Tibial nerve (tissue), 4 donors: ENCODE measurements around the gene EFCAB14. TPM values are rescaled to one million over a fixed set of nuclear protein-coding genes. Genes with fewer than 3 reads are reported as not detected.

Source experiments
- DNase-seq, 2 donors: peaks; one replicate each; pipeline ENCODE4 v3.0.0-alpha.2; 2019; ENCODE audit warnings: low spot score in 2 of 2
- H3K27ac ChIP-seq, 4 donors: fragments of 200-600 bp; sonication (generic) in 3 of 4; one replicate each; pipeline ENCODE4 v1.5.1; 2017 to 2019; ENCODE audit warnings: mild to moderate bottlenecking in 1 of 4
- H3K27me3 ChIP-seq, 2 donors: fragments of 200-600 bp; sonication (generic) in 1 of 2; one replicate each; pipeline versions ENCODE4 v1.5.1 to v1.6.0; 2017 to 2019
- H3K36me3 ChIP-seq, 3 donors: fragments of 200-600 bp; sonication (generic); one replicate each; pipeline ENCODE4 v1.5.1; 2018 to 2019
- H3K4me1 ChIP-seq, 4 donors: fragments of 200-600 bp; sonication (generic) in 3 of 4; one replicate each; pipeline ENCODE4 v1.5.1; 2017 to 2019
- H3K4me3 ChIP-seq, 4 donors: fragments of 200-600 bp; sonication (generic) in 3 of 4; one replicate each; pipeline ENCODE4 v1.5.1; 2017 to 2019; ENCODE audit warnings: mild to moderate bottlenecking in 1 of 4, moderate library complexity in 1 of 4
- H3K9me3 ChIP-seq, 4 donors: fragments of 200-600 bp; sonication (generic) in 3 of 4; one replicate each; pipeline ENCODE4 v1.5.1; 2017 to 2019
- CTCF ChIP-seq, 5 experiments: fragments of 200-600 bp in 3 of 5; fragments of 450-650 bp in 2 of 5; sonication (generic) in 3 of 5; IDR thresholded peaks; one replicate each; pipeline ENCODE4 v1.5.1; 2016 to 2019; ENCODE audit warnings: antibody characterized with exemption in 5 of 5, mild to moderate bottlenecking in 3 of 5, moderate library complexity in 2 of 5
- EP300 ChIP-seq, 2 donors: sonication (generic); formaldehyde crosslinking; IDR thresholded peaks; one replicate each; pipeline ENCODE4 v1.6.1; 2017; ENCODE audit warnings: antibody characterized with exemption in 2 of 2, mild to moderate bottlenecking in 1 of 2
- POLR2A ChIP-seq, 2 donors: fragments of 450-650 bp; IDR thresholded peaks; one replicate each; pipeline ENCODE4 v1.6.1; 2017; ENCODE audit warnings: antibody characterized with exemption in 2 of 2, mild to moderate bottlenecking in 2 of 2, moderate library complexity in 2 of 2
- WGBS, 2 donors: methylation state at CpG; one replicate each; pipeline ENCODE4 v1.1.5; 2018; 5-methylcytosine and 5-hydroxymethylcytosine counted together
- total RNA-seq, 4 donors: library from RNA; depleted of rRNA; stranded (reverse); fragments of >200 nt; gene quantifications; one replicate each; pipeline ENCODE4 v1.1.0, GENCODE V29; 2016

The EFCAB14 gene
- total RNA-seq = 100 to 1,000 TPM in 2 of 4 donors, 10 to 100 TPM in 2; 81.0 to 106 (median 97.0) TPM

- Histone ChIP-seq H3K36me3 (peaks cover 0 to 16% (median 0%) of the 10 kb centered on the region in 3 donors), H3K27ac (peak within 1 kb of the TSS; percentile 77 to 94 (median 92)), H3K4me1 (peaks cover 4 to 35% (median 21%) of the 10 kb centered on the region in 4 donors), H3K9me3 (no peaks in the 10 kb centered on the region), H3K27me3 (no peaks in the 10 kb centered on the region), H3K4me3 (peak within 1 kb of the TSS; percentile 84 to 98 (median 96))
- peak; percentile 31 to 64 for TF ChIP-seq POLR2A (IDR thresholded peaks at IDR 0.05)
- peak in 2 of 5 experiments; percentile 38 to 74 for TF ChIP-seq CTCF (IDR thresholded peaks at IDR 0.05)
- TF ChIP-seq EP300 (IDR thresholded peaks at IDR 0.05) = peak; percentile 89 to 92
- peak; percentile 91 to 95 for DNase-seq
- 0% methylated on average over 32 to 50 of the region's 85 CpGs for WGBS, 2 donors
Observed at GRCh38 chr1:46718727-46719622, at the start of gene EFCAB14. Gene EFCAB14 (minus strand): TSS chr1:46719114. CDS start chr1:46718087, 1,027 bp downstream.

GRCh38 chr1:46768445-46768844, 49.5 kb upstream of the EFCAB14 start:
- 77 to 82% methylated on average over 5 of the region's 5 CpGs for WGBS, 2 donors
- no peak overlapping the region for H3K27ac ChIP-seq
- TF ChIP-seq POLR2A (IDR thresholded peaks at IDR 0.05) = no peak
- H3K9me3 ChIP-seq = peaks cover 0 to 38% (median 0%) of the 10 kb centered on the region in 4 donors
- H3K4me1 ChIP-seq = no peaks in the 10 kb centered on the region
- peaks cover 0 to 4% of the 10 kb centered on the region in 2 donors for H3K27me3 ChIP-seq
- H3K36me3 ChIP-seq = no peaks in the 10 kb centered on the region
- DNase-seq = no peak
- H3K4me3 ChIP-seq = no peak overlapping the region

- no peaks in the 10 kb centered on the region for H3K4me1 ChIP-seq
- TF ChIP-seq CTCF (IDR thresholded peaks at IDR 0.05) = no peak
- no peak for TF ChIP-seq EP300 (IDR thresholded peaks at IDR 0.05)
- no peak for TF ChIP-seq POLR2A (IDR thresholded peaks at IDR 0.05)
- DNase-seq = no peak
- H3K9me3 ChIP-seq = peaks cover 0 to 38% (median 0%) of the 10 kb centered on the region in 4 donors
- H3K27me3 ChIP-seq = peaks cover 0 to 4% of the 10 kb centered on the region in 2 donors
- no peaks in the 10 kb centered on the region for H3K36me3 ChIP-seq
- H3K4me3 ChIP-seq = no peak overlapping the region
- H3K27ac ChIP-seq = no peak overlapping the region
- whole genome bisulfite sequencing, 2 donors = 71 to 72% methylated on average over 4 of the region's 4 CpGs
Observed at GRCh38 chr1:46767649-46768282, 48.9 kb upstream of the EFCAB14 start.

GRCh38 chr1:46764402-46764801, 45.5 kb upstream of the EFCAB14 start:
- Histone ChIP-seq H3K9me3 (peaks cover 0 to 5% (median 0%) of the 10 kb centered on the region in 4 donors), H3K27me3 (peaks cover 0 to 4% of the 10 kb centered on the region in 2 donors), H3K4me1 (no peaks in the 10 kb centered on the region), H3K36me3 (no peaks in the 10 kb centered on the region), H3K27ac (no peak overlapping the region), H3K4me3 (no peak overlapping the region)
- TF ChIP-seq EP300 (IDR thresholded peaks at IDR 0.05) (no peak), CTCF (IDR thresholded peaks at IDR 0.05) (no peak), POLR2A (IDR thresholded peaks at IDR 0.05) (no peak)
- WGBS, 2 donors = 80 to 86% methylated on average over 2 of the region's 2 CpGs
- no peak for DNase-seq

- Histone ChIP-seq H3K4me1 (peaks cover 0 to 9% (median 0%) of the 10 kb centered on the region in 4 donors), H3K9me3 (no peaks in the 10 kb centered on the region), H3K27ac (no peak overlapping the region), H3K36me3 (no peaks in the 10 kb centered on the region), H3K27me3 (no peaks in the 10 kb centered on the region), H3K4me3 (no peak overlapping the region)
- TF ChIP-seq CTCF (IDR thresholded peaks at IDR 0.05) = no peak
- no peak for TF ChIP-seq EP300 (IDR thresholded peaks at IDR 0.05)
- TF ChIP-seq POLR2A (IDR thresholded peaks at IDR 0.05) = no peak
- DNase-seq = no peak
Observed at GRCh38 chr1:46761740-46762139, 42.8 kb upstream of the EFCAB14 start.
